Ishikawa (cell line): ENCODE measurements around the gene EXT2.

Experiments
- CREB1 ChIP-seq: IDR thresholded peaks from 2 replicates; pipeline ENCODE4 v1.6.1; 2012; ENCODE audit warnings: low read depth
- EP300 ChIP-seq: IDR thresholded peaks from 2 replicates; pipeline ENCODE4 v1.6.1; 2012; ENCODE audit warnings: borderline replicate concordance
- RAD21 ChIP-seq: IDR thresholded peaks from 2 replicates; pipeline ENCODE4 v1.6.1; 2012; ENCODE audit warnings: low read depth
- TAF1 ChIP-seq: IDR thresholded peaks from 2 replicates; pipeline ENCODE4 v1.6.1; 2012; ENCODE audit warnings: low read depth, mild to moderate bottlenecking
- YY1 ChIP-seq: IDR thresholded peaks from 2 replicates; pipeline ENCODE4 v1.6.1; 2012; ENCODE audit warnings: low read depth
- TF ChIP-seq, protein P1 (sequence below): IDR thresholded peaks from 2 replicates; pipeline ENCODE4 v1.6.1; 2012; ENCODE audit warnings: low read depth, mild to moderate bottlenecking

DNA sequence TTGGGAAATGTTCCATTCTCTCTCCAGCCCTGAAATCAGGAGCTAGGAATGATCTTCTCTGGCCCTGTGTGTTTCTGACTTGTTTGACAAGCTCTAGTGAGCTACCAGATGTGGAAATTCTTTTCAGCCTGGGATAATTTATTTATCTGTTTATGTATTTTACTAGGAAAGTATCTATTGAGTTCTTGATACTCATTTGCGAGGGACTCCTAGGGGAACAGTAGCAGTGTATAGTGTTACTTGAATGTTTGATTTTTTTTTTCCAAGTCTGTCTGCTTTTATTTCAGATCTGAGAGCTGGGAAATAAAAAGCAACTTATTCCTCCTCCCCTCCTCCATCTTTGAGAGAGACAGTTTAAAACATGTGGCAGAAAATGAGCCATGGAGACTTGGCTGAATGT lies 122.0 kb downstream of the EXT2 start:
- TF ChIP-seq EP300, result no peak
- no peak for TF ChIP-seq YY1
- TF ChIP-seq, protein P1, sequence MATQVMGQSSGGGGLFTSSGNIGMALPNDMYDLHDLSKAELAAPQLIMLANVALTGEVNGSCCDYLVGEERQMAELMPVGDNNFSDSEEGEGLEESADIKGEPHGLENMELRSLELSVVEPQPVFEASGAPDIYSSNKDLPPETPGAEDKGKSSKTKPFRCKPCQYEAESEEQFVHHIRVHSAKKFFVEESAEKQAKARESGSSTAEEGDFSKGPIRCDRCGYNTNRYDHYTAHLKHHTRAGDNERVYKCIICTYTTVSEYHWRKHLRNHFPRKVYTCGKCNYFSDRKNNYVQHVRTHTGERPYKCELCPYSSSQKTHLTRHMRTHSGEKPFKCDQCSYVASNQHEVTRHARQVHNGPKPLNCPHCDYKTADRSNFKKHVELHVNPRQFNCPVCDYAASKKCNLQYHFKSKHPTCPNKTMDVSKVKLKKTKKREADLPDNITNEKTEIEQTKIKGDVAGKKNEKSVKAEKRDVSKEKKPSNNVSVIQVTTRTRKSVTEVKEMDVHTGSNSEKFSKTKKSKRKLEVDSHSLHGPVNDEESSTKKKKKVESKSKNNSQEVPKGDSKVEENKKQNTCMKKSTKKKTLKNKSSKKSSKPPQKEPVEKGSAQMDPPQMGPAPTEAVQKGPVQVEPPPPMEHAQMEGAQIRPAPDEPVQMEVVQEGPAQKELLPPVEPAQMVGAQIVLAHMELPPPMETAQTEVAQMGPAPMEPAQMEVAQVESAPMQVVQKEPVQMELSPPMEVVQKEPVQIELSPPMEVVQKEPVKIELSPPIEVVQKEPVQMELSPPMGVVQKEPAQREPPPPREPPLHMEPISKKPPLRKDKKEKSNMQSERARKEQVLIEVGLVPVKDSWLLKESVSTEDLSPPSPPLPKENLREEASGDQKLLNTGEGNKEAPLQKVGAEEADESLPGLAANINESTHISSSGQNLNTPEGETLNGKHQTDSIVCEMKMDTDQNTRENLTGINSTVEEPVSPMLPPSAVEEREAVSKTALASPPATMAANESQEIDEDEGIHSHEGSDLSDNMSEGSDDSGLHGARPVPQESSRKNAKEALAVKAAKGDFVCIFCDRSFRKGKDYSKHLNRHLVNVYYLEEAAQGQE, result no peak
- TF ChIP-seq TAF1, result no peak
- TF ChIP-seq CREB1, result no peak
- no peak for TF ChIP-seq RAD21
